ENCODE results near the gene LHX6.

The LHX6 gene

DNA sequence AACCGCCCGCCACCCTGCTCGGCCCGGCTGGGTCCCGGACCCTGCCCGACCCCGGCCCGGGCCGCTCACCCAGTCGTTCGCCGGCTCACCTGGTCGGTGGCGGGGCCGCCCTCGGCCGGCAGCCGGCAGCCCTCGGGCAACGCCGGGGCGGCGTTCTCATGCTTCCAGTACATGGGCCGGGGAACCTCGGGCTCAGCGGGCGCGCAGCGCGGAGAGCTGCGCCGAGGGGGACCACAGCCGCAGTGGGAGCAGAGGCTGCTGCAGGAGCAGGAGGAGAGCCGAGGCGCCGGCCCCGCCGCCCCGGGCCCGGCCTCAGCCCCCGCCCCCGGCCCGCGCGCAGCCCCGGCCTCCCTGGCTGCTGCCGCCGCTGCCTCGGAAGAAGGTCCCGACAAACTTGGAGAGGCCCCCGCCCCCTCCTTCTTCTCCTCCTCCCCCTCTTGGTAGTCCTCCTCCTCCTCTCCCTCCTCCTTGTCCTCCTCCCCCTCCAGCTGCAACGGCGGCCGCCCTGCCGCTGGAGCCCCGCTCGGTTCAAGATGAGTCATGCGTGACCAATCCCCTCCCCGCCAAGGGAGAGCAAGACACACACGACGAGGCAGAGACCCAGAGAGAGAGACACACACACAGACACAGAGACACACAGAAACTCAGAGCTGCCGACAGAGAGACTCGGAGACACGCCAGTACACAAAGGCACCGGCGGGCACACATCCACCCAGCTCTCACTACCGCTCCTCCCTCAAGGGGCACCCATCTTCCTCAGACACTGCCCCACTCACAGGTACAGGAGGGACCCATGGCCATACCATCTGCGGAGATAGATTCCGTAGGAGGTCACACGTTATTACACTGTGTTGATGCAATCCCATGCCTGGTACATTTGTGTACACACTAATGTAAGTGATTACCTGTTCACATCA is at the start of gene LHX6:
Gene LHX6, minus strand, starts transcription at position 390 of the 917 bp plus-strand sequence. Its CDS starts 217 bp downstream, at position 173.
- no peak for DNase-seq (ENCODE audit: low read depth in 3 of 3, low spot score in 1 of 3)

DNA sequence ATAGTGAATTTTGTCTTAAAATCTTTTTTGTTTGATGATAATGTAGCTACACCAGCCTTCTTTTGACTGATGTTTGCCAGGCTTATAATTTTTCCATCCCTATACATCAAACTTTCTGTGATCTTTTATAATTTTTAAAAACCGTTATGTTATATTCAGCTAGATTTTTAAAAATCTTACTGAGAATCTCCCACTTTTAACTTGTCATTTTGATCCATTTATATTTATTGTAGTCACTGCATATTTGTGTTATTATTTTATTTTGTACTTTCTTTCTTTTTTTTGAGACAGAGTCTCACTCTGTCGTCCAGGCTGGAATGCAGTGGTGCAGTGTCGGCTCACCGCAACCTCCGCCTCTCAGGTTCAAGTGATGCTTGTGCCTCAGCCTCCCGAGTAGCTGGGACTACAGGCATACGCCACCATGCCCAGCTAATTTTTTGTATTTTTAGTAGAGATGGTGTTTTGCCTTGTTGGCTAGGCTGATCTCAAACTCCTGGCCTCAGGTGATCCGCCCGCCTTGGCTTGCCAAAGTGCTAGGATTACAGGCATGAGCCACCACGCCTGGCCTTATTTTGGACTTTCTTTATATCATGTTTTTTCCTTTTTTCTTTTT is 48.6 kb upstream of the LHX6 start:
- no peak for DNase-seq (ENCODE audit: low read depth in 3 of 3, low spot score in 1 of 3)

DNA sequence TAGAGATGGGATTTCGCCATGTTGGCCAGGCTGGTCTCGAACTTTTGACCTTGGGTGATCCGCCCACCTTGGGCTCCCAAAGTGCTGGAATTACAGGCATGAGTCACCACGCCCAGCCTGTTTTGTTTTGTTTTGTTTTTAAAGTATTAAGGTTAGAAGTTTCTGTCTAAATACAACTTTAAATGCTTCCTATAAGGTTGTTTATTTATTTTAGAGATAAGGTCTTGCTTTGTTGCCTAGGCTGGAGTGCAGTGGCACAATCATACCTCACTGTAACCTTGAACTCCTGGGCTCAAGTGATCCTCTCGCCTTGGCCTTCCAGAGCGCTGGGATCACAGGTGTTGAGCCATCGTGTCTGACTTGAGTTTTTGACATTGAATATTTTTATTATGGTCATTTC is 47.3 kb upstream of the LHX6 start:
- no peak for DNase-seq (ENCODE audit: low read depth in 3 of 3, low spot score in 1 of 3)

DNA sequence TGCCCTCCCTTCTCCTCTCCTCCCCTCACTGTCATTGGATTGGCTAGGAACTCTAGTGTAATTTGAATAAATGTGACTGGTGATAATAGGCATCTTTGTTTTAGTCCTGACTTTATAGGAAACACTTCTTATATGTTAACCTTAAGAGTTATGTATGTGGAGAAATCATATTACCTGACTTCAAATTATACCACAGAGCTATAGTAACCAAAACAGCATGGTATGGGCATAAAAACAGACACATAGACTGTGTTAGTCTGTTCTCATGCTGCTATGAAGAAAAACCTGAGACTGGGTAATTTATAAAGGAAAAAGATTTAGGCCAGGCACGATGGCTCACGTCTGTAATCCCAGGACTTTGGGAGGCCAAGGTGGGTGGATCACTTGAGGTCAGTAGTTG is 45.3 kb upstream of the LHX6 start:
- no peak for DNase-seq (ENCODE audit: low read depth in 3 of 3, low spot score in 1 of 3)

DNA sequence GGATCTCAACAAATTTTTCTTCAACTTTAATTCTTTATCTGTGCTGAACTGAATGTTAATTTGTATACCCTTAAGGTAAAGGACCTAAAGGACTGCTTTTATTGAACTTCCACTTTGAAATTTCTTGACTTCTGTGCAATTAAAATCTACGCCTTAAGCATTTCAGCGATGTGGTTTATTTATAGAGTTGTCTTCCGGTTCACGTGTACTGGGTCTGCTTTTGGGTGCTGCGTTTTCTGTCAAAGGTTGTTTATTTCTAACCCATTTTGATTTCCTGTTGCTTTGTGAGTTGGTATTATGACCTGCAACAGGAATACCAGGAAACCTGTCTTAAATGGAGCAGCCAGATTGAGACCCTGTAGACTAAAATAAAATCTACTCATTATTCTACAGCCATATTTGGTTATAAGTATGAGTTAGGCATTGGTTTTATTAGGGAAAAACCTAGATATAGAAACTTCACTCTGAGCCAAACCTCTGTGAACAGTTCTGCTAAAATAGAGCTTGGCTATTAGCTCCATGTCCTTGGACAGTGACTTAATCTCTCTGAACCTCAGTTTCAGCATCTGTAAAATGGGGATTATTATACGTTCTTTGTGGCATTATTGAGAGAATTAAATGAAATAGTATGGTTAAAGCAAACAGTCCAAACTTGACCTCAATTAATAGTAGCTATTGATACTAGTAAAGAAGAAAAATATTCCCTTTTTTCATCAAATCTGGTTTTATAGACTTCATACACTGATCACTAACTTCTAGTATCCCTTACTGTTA is 39.5 kb upstream of the LHX6 start:
- DNase-seq (ENCODE audit: low read depth in 3 of 3, low spot score in 1 of 3): no peak

DNA sequence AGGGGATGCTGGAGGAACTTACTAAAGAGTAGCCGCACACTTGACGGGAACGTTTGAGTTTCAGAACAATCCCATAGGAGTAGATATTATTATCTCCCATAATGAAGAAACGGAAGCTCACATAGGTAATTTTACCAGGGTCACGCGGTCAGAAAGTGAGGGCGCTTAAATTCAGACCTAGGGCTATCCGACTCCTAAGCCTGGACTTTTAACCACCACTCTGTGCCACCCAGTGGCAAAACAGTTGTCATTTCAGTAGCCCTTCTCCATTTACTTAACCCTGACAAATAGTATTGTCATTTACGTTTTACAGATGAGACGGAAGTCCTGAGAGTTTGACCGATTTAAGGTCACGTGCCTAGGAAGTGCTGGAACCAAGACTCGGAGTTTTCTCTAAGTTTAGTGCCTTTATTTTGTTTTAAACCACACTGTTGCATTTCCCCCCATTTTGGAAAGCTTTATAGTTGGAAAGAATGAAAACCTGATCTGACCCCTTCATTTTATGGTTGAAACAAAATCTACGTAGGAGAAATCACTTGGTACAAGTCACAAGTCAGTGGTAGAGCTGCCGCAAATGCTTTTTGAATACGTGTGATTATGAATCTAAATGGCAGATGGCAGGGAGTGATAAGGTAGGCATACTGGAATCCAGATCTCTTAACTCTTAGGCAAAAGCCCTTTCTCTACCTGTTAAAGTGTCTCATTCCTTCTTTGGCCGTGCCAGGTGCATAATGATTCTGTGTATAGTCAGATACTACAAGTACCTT is 36.6 kb upstream of the LHX6 start:
- DNase-seq (ENCODE audit: low read depth in 3 of 3, low spot score in 1 of 3): no peak

DNA sequence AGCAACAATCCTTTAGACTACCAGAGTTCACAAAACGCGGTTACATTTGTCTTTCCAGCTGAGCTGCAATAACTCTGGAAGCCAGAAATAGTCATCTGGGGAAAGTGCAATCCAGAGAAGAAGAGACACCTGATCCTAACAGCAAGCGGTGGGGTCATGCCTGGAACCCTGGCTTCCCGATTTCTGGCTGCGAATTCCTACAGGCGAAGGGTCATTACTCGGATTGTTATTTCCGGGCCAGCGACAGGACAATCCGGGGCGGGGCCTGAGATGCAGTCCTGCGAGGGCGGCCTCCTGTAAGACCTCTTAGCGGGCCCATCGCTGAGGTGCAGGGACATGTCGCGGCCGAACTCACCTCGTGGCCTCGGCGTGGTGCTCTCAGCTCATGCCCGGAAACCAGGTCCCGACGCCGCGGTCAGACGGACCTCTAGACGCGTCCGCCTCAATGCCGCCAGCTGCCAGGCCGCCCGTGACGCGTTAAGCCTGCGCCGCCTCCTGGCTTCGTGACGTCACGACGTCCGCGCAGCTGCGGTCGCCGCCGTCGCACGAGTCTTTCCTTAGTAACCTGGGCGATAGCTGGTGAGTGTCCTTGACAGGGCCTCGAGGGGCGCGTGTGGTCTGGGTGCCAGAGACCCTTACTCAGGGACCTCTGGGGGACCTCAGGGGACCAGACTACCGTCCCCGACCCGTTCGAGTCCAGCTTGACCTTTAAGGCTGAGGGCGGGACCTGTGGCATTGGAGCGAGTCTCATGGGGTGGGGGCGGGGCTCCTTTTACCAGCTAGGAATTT is 35.8 kb upstream of the LHX6 start, which contains the start of the genes MRRF and RBM18:
Gene MRRF, plus strand, starts transcription at position 523 of the 789 bp plus-strand sequence. CDS start 6,010 bp downstream, outside the sequence.
Gene RBM18, minus strand, starts transcription at position 481 of the 789 bp plus-strand sequence. CDS start 3,348 bp downstream, outside the sequence.
- DNase-seq (ENCODE audit: low read depth in 3 of 3, low spot score in 1 of 3): peak; percentile 54 to 86 (median 69)

DNA sequence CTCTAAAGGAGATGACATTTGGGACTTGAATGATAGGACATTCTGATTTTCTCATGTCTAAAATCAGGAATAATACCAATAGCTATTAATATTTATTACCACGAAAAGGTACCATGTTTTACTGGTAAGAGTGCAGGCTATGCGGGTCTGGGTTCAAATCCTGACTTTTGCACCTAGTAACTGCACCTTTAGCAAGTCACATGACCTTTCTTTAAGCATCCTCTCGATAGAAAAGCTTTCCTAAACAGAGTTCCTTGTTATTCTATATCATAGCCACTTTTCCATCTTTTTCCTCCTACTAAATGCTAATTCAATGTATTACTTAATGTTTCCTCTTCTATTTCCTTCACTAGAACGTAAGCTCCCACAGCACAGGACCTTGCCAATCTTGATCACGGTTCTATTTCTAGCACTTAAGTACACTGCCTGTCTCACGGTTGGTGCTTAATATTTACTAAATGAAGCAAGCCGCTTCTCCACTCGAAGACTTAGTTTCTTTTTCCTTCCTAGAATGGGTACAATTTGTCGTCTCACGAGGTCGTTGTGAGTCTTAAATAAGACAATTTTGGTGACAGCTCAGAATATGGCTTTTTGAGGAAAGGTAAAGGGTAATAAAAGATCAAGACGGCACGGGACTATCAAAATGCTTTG is 35.1 kb upstream of the LHX6 start:
- DNase-seq (ENCODE audit: low read depth in 3 of 3, low spot score in 1 of 3): no peak

DNA sequence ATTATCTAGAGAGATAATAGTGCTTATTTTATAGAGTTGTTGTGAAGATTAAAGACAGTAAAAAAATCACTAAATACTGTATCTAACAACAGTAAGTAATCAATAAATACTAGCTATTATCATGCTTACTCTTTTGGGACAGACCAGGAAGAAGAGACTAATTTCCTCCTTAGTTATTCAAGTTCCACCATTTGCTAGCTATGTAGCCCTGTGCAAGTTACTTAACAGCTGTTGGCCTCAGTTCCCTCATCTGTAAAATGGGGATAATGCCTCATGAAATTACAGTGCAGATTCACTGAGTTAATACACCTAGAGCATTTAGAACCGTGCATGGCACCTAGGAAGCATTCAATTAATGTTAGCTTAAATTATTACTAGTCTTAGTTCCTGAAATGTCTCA is 33.3 kb upstream of the LHX6 start:
- DNase-seq (ENCODE audit: low read depth in 3 of 3, low spot score in 1 of 3): no peak

DNA sequence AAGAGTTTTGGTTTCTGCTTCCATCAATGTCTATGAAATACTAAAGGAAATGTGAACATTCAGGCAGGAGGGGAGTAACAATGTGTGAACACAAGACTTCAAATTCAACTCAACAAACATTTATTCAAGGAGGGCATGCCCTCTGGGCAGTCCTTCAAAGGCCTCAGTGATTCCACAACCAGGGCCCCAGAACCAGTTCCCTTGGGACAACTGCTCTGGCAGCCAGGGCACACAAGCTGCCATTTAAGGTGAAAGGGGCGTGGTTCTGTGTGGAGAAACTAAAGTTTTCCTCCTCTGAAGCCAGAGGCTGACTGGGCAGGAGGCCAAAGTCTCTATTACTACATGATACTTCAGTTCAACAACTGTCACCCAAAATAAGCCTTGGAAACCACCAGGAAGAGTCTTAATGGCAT is 32.7 kb upstream of the LHX6 start:
- DNase-seq (ENCODE audit: low read depth in 3 of 3, low spot score in 1 of 3): no peak

DNA sequence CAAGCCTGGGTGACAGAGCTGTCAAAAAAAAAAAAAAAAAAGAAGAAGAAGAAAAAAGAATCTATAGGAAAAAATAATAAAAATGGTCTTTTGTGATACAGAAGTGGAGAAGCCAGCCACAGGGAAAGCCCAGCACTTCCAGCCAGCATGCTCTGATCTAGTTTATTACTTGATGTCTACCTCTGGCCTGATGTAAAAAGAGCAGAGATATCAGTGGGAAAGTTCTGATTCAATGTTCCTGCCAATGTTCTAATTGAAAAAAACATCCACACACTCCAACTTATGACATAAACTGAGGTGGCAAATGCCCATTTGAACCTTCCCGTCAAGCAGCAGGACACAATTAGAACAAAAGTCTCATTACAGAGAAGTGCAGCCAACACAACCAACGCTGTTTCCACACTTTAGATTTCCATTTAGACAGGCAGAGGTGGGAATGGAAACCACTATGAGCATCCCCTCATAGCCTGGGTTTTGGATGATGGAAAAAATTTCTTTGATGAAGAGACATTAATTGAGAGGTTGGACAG is 30.2 kb upstream of the LHX6 start:
- DNase-seq (ENCODE audit: low read depth in 3 of 3, low spot score in 1 of 3): no peak

DNA sequence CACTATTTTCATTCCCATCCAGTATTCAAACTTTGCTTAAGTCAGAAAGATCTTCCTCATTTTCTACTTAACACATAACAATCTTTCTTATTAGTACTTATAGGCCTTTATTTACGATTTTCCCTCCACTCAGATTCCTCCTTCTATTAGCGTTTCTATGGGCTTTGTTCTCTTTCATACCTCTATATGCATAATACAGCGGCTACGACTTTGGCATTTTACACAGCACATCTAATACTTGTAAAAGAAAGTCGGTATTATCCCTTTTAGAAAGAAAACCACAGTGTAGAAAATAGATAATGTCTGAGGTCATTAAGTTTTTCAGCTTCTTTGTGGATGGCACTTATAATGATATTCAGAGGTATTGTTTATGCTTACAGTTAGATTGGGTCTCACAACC is 27.4 kb upstream of the LHX6 start:
- no peak for DNase-seq (ENCODE audit: low read depth in 3 of 3, low spot score in 1 of 3)

DNA sequence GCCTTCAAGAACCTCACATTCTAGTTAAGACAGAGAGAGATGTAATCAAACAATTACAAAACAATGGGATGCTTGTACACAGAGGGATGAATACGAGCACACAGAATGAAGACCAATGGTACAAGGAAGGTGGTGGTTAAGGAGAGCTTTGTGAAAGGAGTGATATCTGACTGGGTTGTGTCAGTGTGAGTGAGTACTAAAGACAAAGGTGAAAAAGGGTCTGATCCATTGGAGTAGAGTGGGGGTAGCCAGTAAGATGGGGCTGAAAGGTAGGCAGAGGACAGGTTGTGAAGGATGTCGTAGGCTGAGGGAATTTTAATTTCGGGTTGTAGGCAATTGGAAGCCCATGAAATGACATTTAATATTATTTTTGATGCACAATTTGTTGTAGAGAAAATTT is 26.0 kb upstream of the LHX6 start:
- DNase-seq (ENCODE audit: low read depth in 3 of 3, low spot score in 1 of 3): no peak

DNA sequence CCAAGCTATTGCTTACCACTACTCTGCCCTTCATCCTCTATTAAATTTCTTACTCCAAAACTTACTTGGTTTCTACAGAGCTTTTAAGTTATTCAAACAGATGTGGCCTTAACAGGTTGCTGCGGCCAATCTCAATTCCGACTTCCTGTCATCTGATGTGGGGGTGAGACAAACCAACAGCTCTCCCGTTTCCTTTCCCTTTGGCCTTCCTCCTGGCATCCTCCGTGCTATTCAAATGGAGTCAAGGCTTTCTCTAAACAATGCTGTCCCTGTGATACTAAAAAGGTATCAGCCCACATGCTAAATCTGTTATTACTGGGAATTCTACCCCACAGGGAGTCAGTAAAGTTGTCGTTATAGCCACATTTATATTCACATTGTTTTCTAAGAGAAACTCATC is 24.0 kb upstream of the LHX6 start:
- no peak for DNase-seq (ENCODE audit: low read depth in 3 of 3, low spot score in 1 of 3)

DNA sequence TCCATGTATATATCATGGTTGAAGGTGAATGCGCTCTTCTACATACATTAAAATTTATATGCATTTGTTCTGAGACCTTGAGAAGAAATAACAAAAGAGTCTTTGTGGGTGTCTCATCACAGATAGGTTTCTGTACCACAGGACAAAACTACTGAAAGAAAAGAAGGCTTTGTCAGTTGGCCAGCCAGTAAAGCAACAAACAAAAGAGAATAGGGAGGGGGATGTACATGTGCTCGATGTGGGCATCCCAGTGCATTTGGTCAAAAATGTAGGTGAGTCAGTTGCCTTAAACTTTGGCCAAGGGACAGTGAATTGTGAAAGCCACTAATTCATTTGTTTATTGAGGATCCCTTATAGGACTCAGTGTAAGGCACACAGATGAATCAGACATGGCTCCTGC is 22.6 kb upstream of the LHX6 start:
- DNase-seq (ENCODE audit: low read depth in 3 of 3, low spot score in 1 of 3): no peak

DNA sequence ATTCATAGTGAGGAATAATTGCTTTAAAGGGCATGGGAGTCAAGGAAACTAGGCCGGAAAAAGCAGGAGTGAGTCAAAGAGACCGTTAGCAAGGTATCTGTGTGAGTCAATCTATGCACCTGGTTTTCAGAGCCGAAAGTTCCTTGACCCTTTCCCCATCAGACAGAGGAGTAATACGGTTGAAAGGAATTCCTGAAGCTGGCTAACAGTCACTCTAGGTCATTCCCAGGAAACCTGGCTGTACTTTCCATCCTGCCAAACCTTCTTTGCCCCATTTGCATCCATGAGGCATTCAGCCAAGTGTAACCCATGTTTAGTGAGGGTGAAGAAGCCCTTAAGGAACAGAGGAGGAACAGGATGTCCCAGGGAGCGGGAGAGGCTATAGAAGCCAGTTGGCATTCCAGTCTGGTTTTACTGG is 19.7 kb upstream of the LHX6 start:
- no peak for DNase-seq (ENCODE audit: low read depth in 3 of 3, low spot score in 1 of 3)

DNA sequence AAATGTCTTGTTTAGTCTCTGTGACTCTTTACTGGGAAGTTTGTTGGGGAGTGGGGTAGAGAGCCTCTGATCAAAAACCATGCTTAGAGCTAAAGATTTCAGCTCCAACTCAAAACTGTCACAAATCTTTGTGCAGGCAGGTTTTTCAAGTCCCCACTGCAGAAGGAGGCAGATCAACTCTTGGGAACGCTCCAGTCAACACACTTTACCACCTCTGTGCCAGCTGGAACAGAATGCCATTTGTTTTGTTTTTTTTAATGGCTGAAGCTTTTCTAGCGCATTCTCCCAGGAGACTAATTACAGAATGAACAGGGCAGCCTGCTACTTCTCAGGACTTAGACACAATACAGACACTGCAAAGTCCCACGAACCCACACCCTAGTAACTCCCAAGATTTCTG is 17.9 kb upstream of the LHX6 start:
- DNase-seq (ENCODE audit: low read depth in 3 of 3, low spot score in 1 of 3): no peak

DNA sequence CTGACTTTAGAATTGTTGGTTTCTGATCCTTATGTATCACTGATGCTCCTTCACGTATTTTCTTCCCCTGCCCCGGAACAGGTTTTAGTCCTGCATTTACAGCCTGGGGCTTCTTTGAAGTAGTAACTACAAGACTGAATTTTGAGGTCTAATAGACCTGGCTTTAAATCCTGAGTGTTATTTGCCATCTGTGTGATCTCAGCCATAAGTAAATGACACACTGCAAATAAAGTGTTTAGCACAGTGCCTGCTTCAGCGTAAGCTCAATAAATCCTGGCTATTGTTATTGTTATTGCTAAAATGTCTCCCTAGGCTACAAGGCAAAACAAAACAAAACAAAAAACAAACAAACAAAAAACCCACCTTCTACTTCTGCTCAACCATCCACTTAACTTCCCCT is 15.6 kb upstream of the LHX6 start:
- no peak for DNase-seq (ENCODE audit: low read depth in 3 of 3, low spot score in 1 of 3)

DNA sequence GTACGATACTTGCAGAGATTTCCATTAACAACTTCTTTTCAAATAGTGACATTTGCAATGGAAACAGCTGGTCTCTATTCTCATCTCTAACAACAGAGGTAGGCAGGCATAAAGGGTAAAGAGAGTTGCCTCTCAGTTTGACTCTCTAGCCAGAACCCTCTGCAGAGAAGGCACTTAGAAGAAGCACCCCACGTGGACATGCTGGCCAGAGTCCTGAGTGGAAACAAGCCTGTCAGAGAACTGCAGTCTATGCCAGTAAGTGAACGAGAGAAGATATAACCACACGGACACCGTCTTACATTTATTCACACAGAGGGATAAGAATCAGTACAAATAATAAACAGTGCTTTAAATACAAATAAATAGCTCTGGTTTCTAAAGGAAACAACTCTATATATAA is 11.0 kb upstream of the LHX6 start:
- no peak for DNase-seq (ENCODE audit: low read depth in 3 of 3, low spot score in 1 of 3)
